ENCODE data around the gene PITPNM3.

PITPNM3 gene

GRCh38 chr17:6544011-6544370, 12.4 kb downstream of the PITPNM3 start:
- H3K4me3 ChIP-seq (ENCODE audit: low read depth, low read length), result no peak overlapping the region
- ChIA-PET POLR2A (no interaction called here), CTCF (no interaction called here)
- no peak for DNase-seq (ENCODE audit: low read depth, low spot score)
- no peak for TF ChIP-seq CTCF (IDR thresholded peaks at IDR 0.05; ENCODE audit: insufficient read depth, low read length, missing control alignments)

GRCh38 chr17:6543079-6544010, 13.0 kb downstream of the PITPNM3 start:
- POLR2A ChIA-PET, result no interaction called here
- no peak overlapping the region for H3K4me3 ChIP-seq (ENCODE audit: low read depth, low read length)
- TF ChIP-seq CTCF (IDR thresholded peaks at IDR 0.05; ENCODE audit: insufficient read depth, low read length, missing control alignments), result no peak
- DNase-seq (ENCODE audit: low read depth, low spot score), result no peak
- CTCF ChIA-PET, result no interaction called here

GRCh38 chr17:6542577-6542976, 13.8 kb downstream of the PITPNM3 start:
- no peak overlapping the region for H3K4me3 ChIP-seq (ENCODE audit: low read depth, low read length)
- no peak for DNase-seq (ENCODE audit: low read depth, low spot score)
- ChIA-PET CTCF (no interaction called here), POLR2A (no interaction called here)
- TF ChIP-seq CTCF (IDR thresholded peaks at IDR 0.05; ENCODE audit: insufficient read depth, low read length, missing control alignments), result no peak

- no peak overlapping the region for H3K4me3 ChIP-seq (ENCODE audit: low read depth, low read length)
- TF ChIP-seq CTCF (IDR thresholded peaks at IDR 0.05; ENCODE audit: insufficient read depth, low read length, missing control alignments), result no peak
- POLR2A ChIA-PET, result no interaction called here
- DNase-seq (ENCODE audit: low read depth, low spot score), result no peak
- CTCF ChIA-PET, result no interaction called here
Measured at GRCh38 chr17:6541886-6542285, 14.5 kb downstream of the PITPNM3 start.

GRCh38 chr17:6539871-6540270, 16.5 kb downstream of the PITPNM3 start:
- ChIA-PET CTCF (no interaction called here), POLR2A (no interaction called here)
- TF ChIP-seq CTCF (IDR thresholded peaks at IDR 0.05; ENCODE audit: insufficient read depth, low read length, missing control alignments), result no peak
- no peak for DNase-seq (ENCODE audit: low read depth, low spot score)
- no peak overlapping the region for H3K4me3 ChIP-seq (ENCODE audit: low read depth, low read length)

- TF ChIP-seq CTCF (IDR thresholded peaks at IDR 0.05; ENCODE audit: insufficient read depth, low read length, missing control alignments), result no peak
- no peak overlapping the region for H3K4me3 ChIP-seq (ENCODE audit: low read depth, low read length)
- no peak for DNase-seq (ENCODE audit: low read depth, low spot score)
- POLR2A ChIA-PET, result no interaction called here
- CTCF ChIA-PET, result no interaction called here
Measured at GRCh38 chr17:6536566-6537065, 19.7 kb downstream of the PITPNM3 start.
